ENCODE results near the gene PLCB1.
A peak's percentile ranks its signal among the peaks of the same experiment; 100 is the strongest.
"Not testable (repeated sequence)": the region's sequence is repeated elsewhere in the genome, so short reads cannot be mapped to it uniquely, and the experiment has no call there.

PLCB1 gene

GRCh38 chr20:8370774-8371173, 238.7 kb downstream of the PLCB1 start:
- DNase-seq: no peak

GRCh38 chr20:8372824-8373380, 240.8 kb downstream of the PLCB1 start:
- DNase-seq: no peak

GRCh38 chr20:8373579-8373978, 241.5 kb downstream of the PLCB1 start:
- no peak for DNase-seq

GRCh38 chr20:8375898-8376297, 243.8 kb downstream of the PLCB1 start:
- DNase-seq: no peak

- no peak for DNase-seq
Observed at GRCh38 chr20:8376940-8377339, 244.9 kb downstream of the PLCB1 start.

- not testable (repeated sequence) for DNase-seq
Observed at GRCh38 chr20:8379125-8379524, 247.1 kb downstream of the PLCB1 start.

GRCh38 chr20:8385247-8385646, 253.2 kb downstream of the PLCB1 start:
- no peak for DNase-seq

GRCh38 chr20:8386991-8387390, 254.9 kb downstream of the PLCB1 start:
- DNase-seq: no peak

- DNase-seq: no peak
Observed at GRCh38 chr20:8388141-8388540, 256.1 kb downstream of the PLCB1 start.

- DNase-seq: no peak
Observed at GRCh38 chr20:8388707-8389106, 256.6 kb downstream of the PLCB1 start.

- DNase-seq: peak in 1 of 2 experiments; percentile 79
Observed at GRCh38 chr20:8389381-8390036, 257.4 kb downstream of the PLCB1 start.

GRCh38 chr20:8390037-8390433, 258.0 kb downstream of the PLCB1 start:
- no peak for DNase-seq

GRCh38 chr20:8390500-8390899, 258.4 kb downstream of the PLCB1 start:
- no peak for DNase-seq

GRCh38 chr20:8393381-8393780, 261.3 kb downstream of the PLCB1 start:
- no peak for DNase-seq

- DNase-seq: no peak
Observed at GRCh38 chr20:8394308-8394945, 262.4 kb downstream of the PLCB1 start.

- DNase-seq: no peak
Observed at GRCh38 chr20:8395956-8396355, 263.9 kb downstream of the PLCB1 start.

- no peak for DNase-seq
Observed at GRCh38 chr20:8398263-8399051, 266.4 kb downstream of the PLCB1 start.

- no peak for DNase-seq
Observed at GRCh38 chr20:8399947-8400346, 267.9 kb downstream of the PLCB1 start.

GRCh38 chr20:8400486-8400885, 268.4 kb downstream of the PLCB1 start:
- DNase-seq: no peak

- no peak for DNase-seq
Observed at GRCh38 chr20:8401556-8401955, 269.5 kb downstream of the PLCB1 start.

GRCh38 chr20:8402798-8403197, 270.7 kb downstream of the PLCB1 start:
- no peak for DNase-seq

- no peak for DNase-seq
Observed at GRCh38 chr20:8404912-8405635, 273.0 kb downstream of the PLCB1 start.

GRCh38 chr20:8406391-8406790, 274.3 kb downstream of the PLCB1 start:
- no peak for DNase-seq

Measured in NCI-H526 (cell line).